Activated naive CD8-positive, alpha-beta T cell (primary cell): ENCODE measurements around the gene MYADML2.
"Not testable (repeated sequence)": the region's sequence is repeated elsewhere in the genome, so short reads cannot be mapped to it uniquely, and the experiment has no call there.

Experiments used
- H3K27ac Mint-ChIP-seq: one replicate; pipeline ENCODE4 v1.8.0; 2021; ENCODE audit warnings: mixed read lengths
- H3K27me3 Mint-ChIP-seq: one replicate; pipeline ENCODE4 v1.8.0; 2021; ENCODE audit warnings: mixed read lengths
- H3K36me3 Mint-ChIP-seq: one replicate; pipeline ENCODE4 v1.8.0; 2021; ENCODE audit warnings: mixed read lengths
- H3K4me1 Mint-ChIP-seq: one replicate; pipeline ENCODE4 v1.8.0; 2021; ENCODE audit warnings: low read depth, mixed read lengths
- H3K4me3 Mint-ChIP-seq: one replicate; pipeline ENCODE4 v1.8.0; 2021; ENCODE audit warnings: mild to moderate bottlenecking, mixed read lengths
- H3K9me3 Mint-ChIP-seq: one replicate; pipeline ENCODE4 v1.8.0; 2021; ENCODE audit warnings: low read depth, mixed read lengths

MYADML2 gene

DNA sequence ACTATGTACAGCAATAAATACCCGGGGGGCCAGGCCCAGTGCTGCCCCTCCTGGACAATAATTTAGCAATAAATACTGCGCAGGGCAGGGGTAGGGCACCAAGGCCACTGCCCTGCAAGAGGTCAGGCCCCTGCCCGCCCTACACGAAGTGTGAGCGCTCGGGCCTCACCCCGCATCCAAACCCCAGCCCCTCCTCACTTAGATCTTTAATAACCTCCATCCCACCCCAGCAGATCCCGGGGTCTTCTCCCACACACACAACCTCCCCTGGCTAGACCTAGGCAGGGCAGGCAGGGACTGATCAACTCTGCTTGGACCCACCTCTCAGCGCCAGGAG, 28.7 kb downstream of the MYADML2 start:
- not testable (repeated sequence) for H3K27ac Mint-ChIP-seq, H3K9me3 Mint-ChIP-seq, H3K36me3 Mint-ChIP-seq, H3K27me3 Mint-ChIP-seq
- H3K4me3 Mint-ChIP-seq, result peak overlapping the region; percentile 87
- H3K4me1 Mint-ChIP-seq, result peaks cover 27% of the 10 kb centered on the region

GRCh38 chr17:81917565-81918332, 29.3 kb downstream of the MYADML2 start, which contains the start of gene SIRT7:
TSS of gene SIRT7 (minus strand) at chr17:81918176. CDS start at chr17:81918131, 45 bp downstream.
- Mint-ChIP-seq H3K27me3 (no peaks in the 10 kb centered on the region), H3K9me3 (no peaks in the 10 kb centered on the region), H3K36me3 (peaks cover 6% of the 10 kb centered on the region), H3K4me1 (peaks cover 27% of the 10 kb centered on the region), H3K4me3 (peak within 1 kb of the TSS; percentile 89), H3K27ac (no peak within 1 kb of the TSS)

DNA sequence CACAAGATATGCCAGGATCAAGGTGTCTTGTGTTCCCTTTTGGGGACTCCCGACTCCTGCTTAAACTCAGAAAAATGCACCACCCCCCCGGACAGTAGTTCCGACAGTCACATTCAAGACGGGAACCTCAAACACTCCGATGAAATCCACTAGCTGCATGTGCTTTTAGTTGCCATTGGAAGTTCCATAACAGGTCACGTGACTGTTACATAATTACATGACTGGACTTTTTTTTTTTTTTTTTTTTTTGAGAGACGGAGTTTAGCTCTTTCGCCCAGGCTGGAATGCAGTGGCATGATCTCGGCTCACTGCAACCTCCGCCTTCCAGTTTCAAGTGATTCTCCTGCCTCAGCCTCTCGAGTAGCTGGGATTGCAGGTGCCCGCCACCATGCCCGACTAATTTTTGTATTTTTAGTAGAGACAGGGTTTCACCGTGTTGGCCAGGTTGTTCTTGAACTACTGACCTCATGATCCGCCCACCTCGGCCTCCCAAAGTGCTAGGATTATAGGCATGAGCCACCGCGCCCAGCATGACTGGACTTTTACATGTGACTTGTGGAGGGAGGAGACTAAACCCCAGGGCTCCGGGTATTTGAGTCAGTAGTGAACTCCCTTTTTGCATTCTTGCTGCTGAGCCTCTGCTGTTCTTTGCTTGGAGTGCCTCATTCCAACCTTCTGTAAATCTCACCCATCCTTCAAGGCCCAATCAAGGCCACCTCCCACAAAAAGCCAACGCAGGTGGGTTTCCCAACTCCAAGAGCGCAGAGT, 30.6 kb downstream of the MYADML2 start:
- Mint-ChIP-seq H3K4me1 (peaks cover 27% of the 10 kb centered on the region), H3K4me3 (peak overlapping the region; percentile 89), H3K9me3 (no peaks in the 10 kb centered on the region), H3K27me3 (no peaks in the 10 kb centered on the region), H3K27ac (no peak overlapping the region), H3K36me3 (peaks cover 6% of the 10 kb centered on the region)

DNA sequence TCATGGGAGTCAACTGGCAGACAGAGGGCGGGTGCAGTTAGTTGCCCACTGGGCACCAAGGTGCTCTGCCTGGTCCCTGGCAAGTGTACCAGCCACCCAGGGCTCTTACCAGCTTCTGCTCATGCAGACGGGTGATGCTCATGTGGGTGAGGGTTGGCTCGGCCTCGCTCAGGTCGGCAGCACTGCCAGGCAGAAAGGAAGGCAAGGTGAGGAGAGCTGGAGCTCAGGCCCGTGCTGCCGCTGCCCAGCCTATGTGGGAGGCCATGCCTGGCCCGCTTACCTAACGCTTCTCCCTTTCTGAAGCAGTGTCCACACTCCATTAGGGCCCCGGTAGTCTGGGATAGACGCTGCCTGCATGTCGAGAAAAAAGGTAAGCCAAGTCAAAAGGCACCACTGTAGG, 31.7 kb downstream of the MYADML2 start:
- peaks cover 6% of the 10 kb centered on the region for H3K36me3 Mint-ChIP-seq
- peaks cover 29% of the 10 kb centered on the region for H3K4me1 Mint-ChIP-seq
- H3K27ac Mint-ChIP-seq, result no peak overlapping the region
- H3K9me3 Mint-ChIP-seq, result no peaks in the 10 kb centered on the region
- H3K4me3 Mint-ChIP-seq, result no peak overlapping the region
- no peaks in the 10 kb centered on the region for H3K27me3 Mint-ChIP-seq

DNA sequence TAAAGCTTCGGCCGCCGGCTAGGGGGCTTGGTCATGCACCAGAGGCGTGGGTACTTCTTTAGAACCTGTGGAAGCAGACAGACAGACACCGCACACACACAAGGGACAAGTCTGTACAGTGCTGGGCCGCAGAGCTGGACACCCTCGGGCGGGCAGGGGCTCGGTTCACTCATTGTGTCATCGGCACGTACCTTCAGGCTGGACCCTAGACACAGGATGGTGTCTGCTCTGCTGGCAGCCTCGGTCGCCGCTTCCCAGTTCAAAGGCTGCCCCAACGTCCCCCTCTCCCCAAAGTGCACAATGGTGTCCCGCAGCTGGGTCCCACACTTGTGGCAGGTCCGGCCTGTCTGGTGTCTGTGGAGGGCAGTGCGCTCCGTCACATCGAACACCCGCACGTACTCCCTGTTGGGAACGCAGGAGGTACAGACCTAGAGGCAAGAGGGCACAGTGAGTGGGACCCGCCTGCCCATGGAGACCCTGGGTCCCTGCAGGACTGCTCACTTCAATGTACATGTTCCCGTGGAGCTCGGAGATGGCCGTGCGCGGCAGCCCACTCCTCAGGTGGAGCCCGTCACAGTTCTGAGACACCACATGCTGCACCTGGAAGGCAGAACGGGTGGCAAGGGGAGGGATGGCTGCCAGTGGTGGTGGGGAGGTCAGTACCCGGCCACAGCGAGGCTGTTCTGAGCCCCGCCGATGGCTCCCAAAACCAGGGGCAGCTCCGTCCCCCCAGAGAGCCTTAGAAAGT, 32.8 kb downstream of the MYADML2 start:
- Mint-ChIP-seq H3K27me3 (no peaks in the 10 kb centered on the region), H3K4me3 (no peak overlapping the region), H3K9me3 (no peaks in the 10 kb centered on the region), H3K27ac (no peak overlapping the region), H3K4me1 (peaks cover 33% of the 10 kb centered on the region), H3K36me3 (peaks cover 6% of the 10 kb centered on the region)

DNA sequence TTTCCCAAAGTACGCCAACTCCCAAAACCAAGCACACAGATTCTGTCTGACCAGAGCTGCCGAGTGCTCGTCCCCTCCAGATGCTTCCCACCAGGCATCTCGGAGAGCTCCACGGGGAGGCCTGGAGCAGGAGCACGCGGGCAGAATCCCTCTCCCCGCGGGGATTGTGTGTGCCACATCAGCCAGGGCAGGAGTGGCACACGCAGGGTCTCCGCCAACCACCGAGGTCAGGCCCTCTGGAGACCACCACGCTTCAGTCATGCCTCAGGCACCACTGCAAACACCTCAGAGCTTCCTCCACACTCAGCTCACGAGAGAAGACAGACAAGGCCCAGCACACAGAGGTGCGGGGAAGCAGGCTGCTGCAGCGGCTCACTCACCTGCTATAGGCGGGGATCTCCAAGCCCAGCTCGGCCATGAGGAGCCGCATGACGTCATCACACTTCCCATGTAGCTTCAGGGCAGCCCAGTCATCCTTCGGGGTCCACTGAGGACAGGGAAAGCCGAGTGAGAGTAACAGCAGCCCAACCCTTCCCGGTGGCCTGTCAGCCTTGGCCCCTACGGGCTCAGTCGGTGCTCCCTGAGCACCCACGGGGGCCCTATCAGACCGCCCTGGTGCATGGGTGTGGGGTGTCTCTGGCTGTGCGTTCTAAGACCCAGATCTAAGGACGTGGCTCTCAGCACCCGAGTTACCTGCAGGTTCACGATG, 33.5 kb downstream of the MYADML2 start:
- H3K4me3 Mint-ChIP-seq, result peak overlapping the region; percentile 17
- H3K27me3 Mint-ChIP-seq, result no peaks in the 10 kb centered on the region
- H3K4me1 Mint-ChIP-seq, result peaks cover 28% of the 10 kb centered on the region
- no peaks in the 10 kb centered on the region for H3K9me3 Mint-ChIP-seq
- H3K27ac Mint-ChIP-seq, result no peak overlapping the region
- H3K36me3 Mint-ChIP-seq, result peaks cover 6% of the 10 kb centered on the region

DNA sequence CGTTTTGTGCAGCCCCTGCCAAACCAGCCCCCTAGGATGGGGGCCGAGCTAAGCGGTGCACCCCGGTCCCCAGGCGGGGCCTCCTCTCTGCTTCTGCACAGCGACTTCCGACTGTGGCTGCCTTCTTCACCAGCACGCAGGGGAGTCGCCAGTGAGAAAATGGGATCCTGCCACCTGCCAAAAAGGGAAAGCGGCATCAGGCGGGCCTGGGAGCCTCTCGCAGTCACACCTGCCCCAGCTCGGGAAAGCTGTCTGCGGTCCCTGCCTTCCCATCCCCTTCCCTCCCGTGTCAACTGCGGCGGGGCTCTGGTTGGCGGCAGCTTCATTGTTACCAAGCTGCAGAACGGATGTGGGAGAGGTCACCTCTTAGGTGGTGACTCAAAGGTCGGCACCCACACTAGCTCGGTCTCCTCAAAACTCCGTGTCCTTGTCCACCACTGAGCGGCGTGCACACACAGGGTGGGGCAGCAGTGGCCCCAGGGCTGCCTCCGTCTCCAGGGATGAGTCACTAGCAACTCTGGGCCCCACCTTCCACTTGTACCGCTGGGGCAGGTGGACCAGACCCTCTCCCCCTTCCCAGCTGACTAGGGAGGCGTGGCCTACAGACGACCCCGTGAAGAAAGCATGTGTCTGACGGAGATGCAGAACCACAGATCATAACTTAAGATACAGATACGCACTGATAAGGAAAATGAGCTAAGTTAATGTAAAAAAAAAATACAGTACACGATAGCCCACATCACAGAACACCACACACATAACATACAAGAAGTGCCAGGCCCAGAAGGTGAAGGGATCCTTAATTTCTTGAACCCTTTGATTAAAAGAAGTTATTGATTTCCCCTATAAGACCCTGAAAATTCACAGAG, 34.4 kb downstream of the MYADML2 start:
- Mint-ChIP-seq H3K27ac (no peak overlapping the region), H3K36me3 (peaks cover 6% of the 10 kb centered on the region), H3K4me1 (peaks cover 23% of the 10 kb centered on the region), H3K4me3 (no peak overlapping the region), H3K27me3 (no peaks in the 10 kb centered on the region), H3K9me3 (no peaks in the 10 kb centered on the region)

DNA sequence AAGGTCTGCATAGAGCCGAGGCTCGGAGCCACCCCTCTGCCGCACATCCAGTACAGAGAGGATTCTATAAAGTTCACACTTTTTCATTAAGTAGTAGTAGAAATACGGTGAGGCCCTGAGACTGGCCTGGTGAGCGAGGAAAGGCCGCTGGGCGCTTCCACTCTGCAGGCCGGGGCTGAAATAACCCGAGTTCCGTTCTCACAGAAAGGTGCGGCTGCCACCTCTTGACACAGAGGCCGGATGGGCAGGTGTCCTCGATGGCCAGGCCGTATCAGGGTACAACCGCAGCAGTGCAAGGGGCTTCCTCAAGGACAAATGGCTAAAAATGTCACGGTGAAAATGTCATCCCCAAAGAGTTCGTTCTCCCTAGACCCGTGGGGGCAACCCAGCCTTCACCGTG, 35.1 kb downstream of the MYADML2 start:
- H3K36me3 Mint-ChIP-seq, result peaks cover 6% of the 10 kb centered on the region
- no peaks in the 10 kb centered on the region for H3K9me3 Mint-ChIP-seq
- peaks cover 18% of the 10 kb centered on the region for H3K4me1 Mint-ChIP-seq
- no peak overlapping the region for H3K27ac Mint-ChIP-seq
- no peaks in the 10 kb centered on the region for H3K27me3 Mint-ChIP-seq
- H3K4me3 Mint-ChIP-seq, result peak overlapping the region; percentile 42

GRCh38 chr17:81911277-81911961, 35.6 kb downstream of the MYADML2 start, which contains the start of gene PCYT2:
TSS of gene PCYT2 (minus strand) at chr17:81911399. CDS start at chr17:81911355, 44 bp downstream.
- Mint-ChIP-seq H3K36me3 (peaks cover 4% of the 10 kb centered on the region), H3K4me3 (peak within 1 kb of the TSS; percentile 86), H3K27me3 (no peaks in the 10 kb centered on the region), H3K4me1 (peaks cover 13% of the 10 kb centered on the region), H3K9me3 (no peaks in the 10 kb centered on the region), H3K27ac (no peak within 1 kb of the TSS)

- no peaks in the 10 kb centered on the region for H3K9me3 Mint-ChIP-seq
- peaks cover 9% of the 10 kb centered on the region for H3K4me1 Mint-ChIP-seq
- H3K27me3 Mint-ChIP-seq, result no peaks in the 10 kb centered on the region
- H3K36me3 Mint-ChIP-seq, result peaks cover 4% of the 10 kb centered on the region
- H3K4me3 Mint-ChIP-seq, result peak overlapping the region; percentile 86
- H3K27ac Mint-ChIP-seq, result no peak overlapping the region
These were observed 36.2 kb downstream of the MYADML2 start for GRCh38 chr17:81910840-81911276.

DNA sequence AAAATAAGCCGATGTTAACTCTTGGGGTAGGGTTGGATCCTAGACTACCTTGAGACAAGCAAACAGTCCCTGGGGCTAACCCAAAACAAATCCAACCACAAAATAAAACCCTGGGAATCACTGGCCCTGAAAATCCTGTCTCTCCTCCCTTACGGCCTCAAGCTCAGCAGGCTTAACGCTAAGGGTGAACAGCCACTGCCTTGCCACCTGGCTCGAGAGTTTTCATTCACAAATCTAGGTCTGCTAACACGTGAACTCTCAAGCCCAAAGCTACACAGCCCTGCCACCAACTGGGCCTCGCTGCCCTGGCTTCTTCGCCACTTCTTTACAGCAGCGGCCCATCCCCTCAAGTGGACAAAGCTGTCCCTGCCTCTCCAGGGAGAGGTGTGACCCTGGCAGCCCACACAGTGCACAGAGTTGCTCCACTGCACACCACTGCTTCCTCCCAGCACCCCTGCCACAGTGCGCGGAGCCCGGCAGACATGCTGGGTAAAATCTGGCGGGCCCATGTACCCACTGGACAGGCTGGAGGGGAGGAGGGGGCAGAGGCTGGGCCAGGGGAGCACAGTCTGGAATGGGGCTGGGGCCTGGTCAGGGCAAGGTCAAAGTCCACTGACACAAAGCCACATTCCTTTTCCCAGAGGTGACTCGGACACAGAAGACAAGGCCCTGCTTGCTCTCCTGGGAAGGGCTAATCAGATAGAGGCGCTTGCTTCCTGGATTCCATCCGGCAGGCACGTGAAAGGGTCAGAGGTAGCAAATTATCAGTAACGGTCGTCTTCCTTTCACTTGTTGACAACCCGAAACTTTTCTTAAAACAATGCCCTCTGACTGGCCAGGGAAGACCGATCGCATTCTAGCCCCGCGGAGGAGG, 36.8 kb downstream of the MYADML2 start:
- no peaks in the 10 kb centered on the region for H3K27me3 Mint-ChIP-seq
- peaks cover 4% of the 10 kb centered on the region for H3K36me3 Mint-ChIP-seq
- peak overlapping the region; percentile 86 for H3K4me3 Mint-ChIP-seq
- no peaks in the 10 kb centered on the region for H3K9me3 Mint-ChIP-seq
- no peak overlapping the region for H3K27ac Mint-ChIP-seq
- H3K4me1 Mint-ChIP-seq, result peaks cover 7% of the 10 kb centered on the region

GRCh38 chr17:81909231-81909630, 37.8 kb downstream of the MYADML2 start:
- peak overlapping the region; percentile 86 for H3K4me3 Mint-ChIP-seq
- H3K36me3 Mint-ChIP-seq, result peaks cover 4% of the 10 kb centered on the region
- peaks cover 7% of the 10 kb centered on the region for H3K4me1 Mint-ChIP-seq
- H3K27me3 Mint-ChIP-seq, result no peaks in the 10 kb centered on the region
- no peaks in the 10 kb centered on the region for H3K9me3 Mint-ChIP-seq
- H3K27ac Mint-ChIP-seq, result no peak overlapping the region
